ENCODE measurements around the gene KCNAB1.

The KCNAB1 gene

GRCh38 chr3:156149876-156150275 is 29.5 kb downstream of the KCNAB1 start:
- H3K4me1 ChIP-seq (ENCODE audit: insufficient read depth, low read length), result no peaks in the 10 kb centered on the region
- H3K9ac ChIP-seq (ENCODE audit: low read depth, low read length), result no peak overlapping the region
- no peaks in the 10 kb centered on the region for H3K9me3 ChIP-seq (ENCODE audit: control insufficient read depth, insufficient read depth, low read length)
- H3K36me3 ChIP-seq (ENCODE audit: insufficient read depth, low read length), result no peaks in the 10 kb centered on the region

- Histone ChIP-seq H3K9me3 (ENCODE audit: control insufficient read depth, insufficient read depth, low read length) (no peaks in the 10 kb centered on the region), H3K4me1 (ENCODE audit: insufficient read depth, low read length) (no peaks in the 10 kb centered on the region), H3K36me3 (ENCODE audit: insufficient read depth, low read length) (no peaks in the 10 kb centered on the region), H3K9ac (ENCODE audit: low read depth, low read length) (no peak overlapping the region)
Observed at GRCh38 chr3:156150434-156151066, 30.2 kb downstream of the KCNAB1 start.

GRCh38 chr3:156151824-156152428 is 31.5 kb downstream of the KCNAB1 start:
- no peaks in the 10 kb centered on the region for H3K4me1 ChIP-seq (ENCODE audit: insufficient read depth, low read length)
- no peak overlapping the region for H3K9ac ChIP-seq (ENCODE audit: low read depth, low read length)
- H3K9me3 ChIP-seq (ENCODE audit: control insufficient read depth, insufficient read depth, low read length), result no peaks in the 10 kb centered on the region
- no peaks in the 10 kb centered on the region for H3K36me3 ChIP-seq (ENCODE audit: insufficient read depth, low read length)

GRCh38 chr3:156158656-156159295 is 38.4 kb downstream of the KCNAB1 start:
- Histone ChIP-seq H3K4me1 (ENCODE audit: insufficient read depth, low read length) (peaks cover 3% of the 10 kb centered on the region; the same call in 1 of the 2 replicates), H3K9ac (ENCODE audit: low read depth, low read length) (no peak overlapping the region), H3K36me3 (ENCODE audit: insufficient read depth, low read length) (no peaks in the 10 kb centered on the region), H3K9me3 (ENCODE audit: control insufficient read depth, insufficient read depth, low read length) (no peaks in the 10 kb centered on the region)

- H3K9me3 ChIP-seq (ENCODE audit: control insufficient read depth, insufficient read depth, low read length), result no peaks in the 10 kb centered on the region
- H3K36me3 ChIP-seq (ENCODE audit: insufficient read depth, low read length), result no peaks in the 10 kb centered on the region
- H3K4me1 ChIP-seq (ENCODE audit: insufficient read depth, low read length), result peaks cover 3% of the 10 kb centered on the region; the same call in 1 of the 2 replicates
- no peak overlapping the region for H3K9ac ChIP-seq (ENCODE audit: low read depth, low read length)
Observed at GRCh38 chr3:156160647-156161046, 40.3 kb downstream of the KCNAB1 start.

GRCh38 chr3:156161172-156161571 is 40.8 kb downstream of the KCNAB1 start:
- Histone ChIP-seq H3K4me1 (ENCODE audit: insufficient read depth, low read length) (peaks cover 3% of the 10 kb centered on the region; the same call in 1 of the 2 replicates), H3K36me3 (ENCODE audit: insufficient read depth, low read length) (no peaks in the 10 kb centered on the region), H3K9me3 (ENCODE audit: control insufficient read depth, insufficient read depth, low read length) (no peaks in the 10 kb centered on the region), H3K9ac (ENCODE audit: low read depth, low read length) (no peak overlapping the region)

GRCh38 chr3:156163848-156164247 is 43.5 kb downstream of the KCNAB1 start:
- H3K36me3 ChIP-seq (ENCODE audit: insufficient read depth, low read length), result no peaks in the 10 kb centered on the region
- no peaks in the 10 kb centered on the region for H3K9me3 ChIP-seq (ENCODE audit: control insufficient read depth, insufficient read depth, low read length)
- peaks cover 3% of the 10 kb centered on the region; the same call in 1 of the 2 replicates for H3K4me1 ChIP-seq (ENCODE audit: insufficient read depth, low read length)
- H3K9ac ChIP-seq (ENCODE audit: low read depth, low read length), result no peak overlapping the region

- no peak overlapping the region for H3K9ac ChIP-seq (ENCODE audit: low read depth, low read length)
- no peaks in the 10 kb centered on the region for H3K9me3 ChIP-seq (ENCODE audit: control insufficient read depth, insufficient read depth, low read length)
- H3K36me3 ChIP-seq (ENCODE audit: insufficient read depth, low read length), result no peaks in the 10 kb centered on the region
- no peaks in the 10 kb centered on the region for H3K4me1 ChIP-seq (ENCODE audit: insufficient read depth, low read length)
Observed at GRCh38 chr3:156166808-156167207, 46.4 kb downstream of the KCNAB1 start.

- Histone ChIP-seq H3K36me3 (ENCODE audit: insufficient read depth, low read length) (no peaks in the 10 kb centered on the region), H3K9me3 (ENCODE audit: control insufficient read depth, insufficient read depth, low read length) (no peaks in the 10 kb centered on the region), H3K4me1 (ENCODE audit: insufficient read depth, low read length) (no peaks in the 10 kb centered on the region), H3K9ac (ENCODE audit: low read depth, low read length) (no peak overlapping the region)
Observed at GRCh38 chr3:156170571-156170970, 50.2 kb downstream of the KCNAB1 start.

- Histone ChIP-seq H3K9me3 (ENCODE audit: control insufficient read depth, insufficient read depth, low read length) (no peaks in the 10 kb centered on the region), H3K4me1 (ENCODE audit: insufficient read depth, low read length) (no peaks in the 10 kb centered on the region), H3K36me3 (ENCODE audit: insufficient read depth, low read length) (no peaks in the 10 kb centered on the region), H3K9ac (ENCODE audit: low read depth, low read length) (no peak overlapping the region)
Observed at GRCh38 chr3:156171281-156172267, 51.2 kb downstream of the KCNAB1 start.

GRCh38 chr3:156172536-156172935 is 52.2 kb downstream of the KCNAB1 start:
- Histone ChIP-seq H3K9me3 (ENCODE audit: control insufficient read depth, insufficient read depth, low read length) (no peaks in the 10 kb centered on the region), H3K4me1 (ENCODE audit: insufficient read depth, low read length) (no peaks in the 10 kb centered on the region), H3K9ac (ENCODE audit: low read depth, low read length) (no peak overlapping the region), H3K36me3 (ENCODE audit: insufficient read depth, low read length) (no peaks in the 10 kb centered on the region)

- Histone ChIP-seq H3K4me1 (ENCODE audit: insufficient read depth, low read length) (no peaks in the 10 kb centered on the region), H3K9me3 (ENCODE audit: control insufficient read depth, insufficient read depth, low read length) (no peaks in the 10 kb centered on the region), H3K9ac (ENCODE audit: low read depth, low read length) (no peak overlapping the region), H3K36me3 (ENCODE audit: insufficient read depth, low read length) (no peaks in the 10 kb centered on the region)
Observed at GRCh38 chr3:156174229-156174847, 54.0 kb downstream of the KCNAB1 start.

- Histone ChIP-seq H3K36me3 (ENCODE audit: insufficient read depth, low read length) (no peaks in the 10 kb centered on the region), H3K9ac (ENCODE audit: low read depth, low read length) (no peak overlapping the region), H3K4me1 (ENCODE audit: insufficient read depth, low read length) (no peaks in the 10 kb centered on the region), H3K9me3 (ENCODE audit: control insufficient read depth, insufficient read depth, low read length) (no peaks in the 10 kb centered on the region)
Observed at GRCh38 chr3:156175570-156175969, 55.2 kb downstream of the KCNAB1 start.

- no peak overlapping the region for H3K9ac ChIP-seq (ENCODE audit: low read depth, low read length)
- H3K4me1 ChIP-seq (ENCODE audit: insufficient read depth, low read length), result no peaks in the 10 kb centered on the region
- H3K36me3 ChIP-seq (ENCODE audit: insufficient read depth, low read length), result no peaks in the 10 kb centered on the region
- no peaks in the 10 kb centered on the region for H3K9me3 ChIP-seq (ENCODE audit: control insufficient read depth, insufficient read depth, low read length)
Observed at GRCh38 chr3:156176048-156176447, 55.7 kb downstream of the KCNAB1 start.
